ENCODE measurements around the gene WFDC5.
A peak's percentile ranks its signal among the peaks of the same experiment; 100 is the strongest.
"Not testable (repeated sequence)": the region's sequence is repeated elsewhere in the genome, so short reads cannot be mapped to it uniquely, and the experiment has no call there.

Gene WFDC5, protein sequence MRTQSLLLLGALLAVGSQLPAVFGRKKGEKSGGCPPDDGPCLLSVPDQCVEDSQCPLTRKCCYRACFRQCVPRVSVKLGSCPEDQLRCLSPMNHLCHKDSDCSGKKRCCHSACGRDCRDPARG

DNA sequence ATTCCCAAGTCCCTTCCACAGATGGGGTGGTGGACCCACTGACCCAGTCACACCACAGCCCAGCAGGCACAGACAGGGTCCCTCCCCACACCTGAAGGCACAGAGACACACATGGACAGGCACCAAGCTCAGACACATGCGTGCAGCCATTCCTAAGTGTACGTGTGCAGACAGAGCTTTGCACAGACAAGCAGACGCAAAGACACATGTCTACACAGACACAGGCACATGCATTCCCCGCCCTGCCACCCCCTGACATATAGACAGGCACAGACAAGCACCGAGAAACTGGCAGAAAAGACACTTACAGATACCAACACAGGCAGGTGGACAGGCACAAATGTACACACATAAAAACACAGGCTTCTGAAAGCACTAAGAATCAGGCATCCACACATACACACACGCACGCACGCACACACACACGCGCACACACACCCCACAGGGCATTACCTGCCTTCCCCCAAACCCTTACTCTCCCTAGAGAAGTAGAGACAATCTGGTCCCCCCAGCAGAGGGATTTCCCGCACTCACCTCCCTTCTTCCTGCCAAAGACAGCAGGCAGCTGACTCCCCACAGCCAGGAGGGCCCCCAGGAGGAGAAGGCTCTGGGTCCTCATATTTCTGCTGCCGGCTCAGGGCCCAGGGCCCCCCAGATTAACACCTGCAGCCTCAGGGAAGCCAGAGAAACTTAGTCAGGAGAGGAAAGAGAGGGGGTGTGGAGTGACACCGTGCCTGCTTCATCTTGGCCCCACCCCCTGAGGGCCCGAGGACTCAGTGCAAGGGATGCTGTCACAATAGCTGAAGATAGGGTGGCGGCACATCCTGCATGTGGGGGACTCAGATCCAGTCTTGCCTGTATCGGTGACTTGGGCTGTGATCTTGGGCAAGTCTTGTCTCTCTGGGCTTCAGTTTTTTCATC lies at the start of gene WFDC5:
Gene WFDC5, minus strand, starts transcription at position 710 of the 921 bp plus-strand sequence. Its CDS starts 91 bp downstream, at position 619.
- no peak within 1 kb of the TSS for H3K4me3 Mint-ChIP-seq
- no peaks in the 10 kb centered on the region for H3K36me3 Mint-ChIP-seq (ENCODE audit: low read depth)
- DNase-seq: no peak
- peaks cover 11% of the 10 kb centered on the region for H3K4me1 Mint-ChIP-seq (ENCODE audit: low read depth)
- H3K9me3 Mint-ChIP-seq: no peaks in the 10 kb centered on the region
- peaks cover 3% of the 10 kb centered on the region for H3K27me3 Mint-ChIP-seq
- no peak within 1 kb of the TSS for H3K27ac Mint-ChIP-seq

DNA sequence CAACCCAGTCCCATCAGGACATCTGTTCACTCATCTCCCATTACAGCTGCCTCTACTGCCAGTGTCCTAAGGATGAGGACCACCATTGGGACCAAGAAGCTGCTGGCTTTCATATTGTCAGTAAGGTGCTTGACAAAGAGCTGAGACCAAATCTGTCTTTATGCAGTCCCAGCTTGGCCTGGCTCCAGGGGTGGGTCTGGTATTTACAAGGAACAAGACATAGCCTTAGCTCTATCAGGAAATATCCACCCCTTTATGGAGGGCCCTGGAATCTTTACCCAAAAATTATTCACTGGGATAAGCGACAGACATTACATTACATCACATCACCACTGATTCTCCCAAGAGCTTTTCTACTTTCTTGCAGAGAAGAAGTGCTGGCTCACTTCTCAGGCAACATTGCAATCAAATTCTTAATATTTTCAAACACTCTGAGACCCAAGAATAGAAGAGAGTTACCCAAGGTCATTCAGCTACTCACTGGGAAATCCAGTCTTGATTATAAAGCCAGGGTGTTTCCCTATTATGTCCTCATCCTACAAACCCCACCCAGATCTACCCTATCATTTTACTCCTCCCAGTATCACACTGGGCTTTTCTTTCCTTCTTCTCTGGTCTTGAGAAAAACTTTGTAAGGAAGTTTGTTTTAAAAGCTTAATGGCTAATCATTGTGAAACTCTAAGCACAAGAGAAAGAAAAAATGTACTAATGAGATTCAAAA lies 48.3 kb upstream of the WFDC5 start:
- no peak overlapping the region for H3K4me3 Mint-ChIP-seq
- no peaks in the 10 kb centered on the region for H3K36me3 Mint-ChIP-seq (ENCODE audit: low read depth)
- no peak overlapping the region for H3K27ac Mint-ChIP-seq
- H3K4me1 Mint-ChIP-seq (ENCODE audit: low read depth): no peaks in the 10 kb centered on the region
- no peak for DNase-seq
- peaks cover 26% of the 10 kb centered on the region for H3K9me3 Mint-ChIP-seq
- H3K27me3 Mint-ChIP-seq: peaks cover 63% of the 10 kb centered on the region

- Mint-ChIP-seq H3K9me3 (peaks cover 26% of the 10 kb centered on the region), H3K27ac (no peak overlapping the region), H3K4me3 (no peak overlapping the region), H3K36me3 (ENCODE audit: low read depth) (no peaks in the 10 kb centered on the region), H3K27me3 (peaks cover 64% of the 10 kb centered on the region), H3K4me1 (ENCODE audit: low read depth) (no peaks in the 10 kb centered on the region)
- DNase-seq: no peak
These were observed 43.0 kb upstream of the WFDC5 start for GRCh38 chr20:45157962-45158361.

GRCh38 chr20:45156713-45157112 lies 41.7 kb upstream of the WFDC5 start:
- Mint-ChIP-seq H3K4me1 (ENCODE audit: low read depth) (no peaks in the 10 kb centered on the region), H3K36me3 (ENCODE audit: low read depth) (no peaks in the 10 kb centered on the region), H3K27ac (no peak overlapping the region), H3K9me3 (peaks cover 19% of the 10 kb centered on the region), H3K27me3 (peaks cover 55% of the 10 kb centered on the region), H3K4me3 (no peak overlapping the region)
- DNase-seq: no peak

- not testable (repeated sequence) for H3K4me1 Mint-ChIP-seq (ENCODE audit: low read depth); DNase-seq; H3K4me3 Mint-ChIP-seq; H3K27ac Mint-ChIP-seq; H3K36me3 Mint-ChIP-seq (ENCODE audit: low read depth)
- peaks cover 18% of the 10 kb centered on the region for H3K9me3 Mint-ChIP-seq
- H3K27me3 Mint-ChIP-seq: peaks cover 49% of the 10 kb centered on the region
These were observed 39.8 kb upstream of the WFDC5 start for GRCh38 chr20:45154794-45155193.

DNA sequence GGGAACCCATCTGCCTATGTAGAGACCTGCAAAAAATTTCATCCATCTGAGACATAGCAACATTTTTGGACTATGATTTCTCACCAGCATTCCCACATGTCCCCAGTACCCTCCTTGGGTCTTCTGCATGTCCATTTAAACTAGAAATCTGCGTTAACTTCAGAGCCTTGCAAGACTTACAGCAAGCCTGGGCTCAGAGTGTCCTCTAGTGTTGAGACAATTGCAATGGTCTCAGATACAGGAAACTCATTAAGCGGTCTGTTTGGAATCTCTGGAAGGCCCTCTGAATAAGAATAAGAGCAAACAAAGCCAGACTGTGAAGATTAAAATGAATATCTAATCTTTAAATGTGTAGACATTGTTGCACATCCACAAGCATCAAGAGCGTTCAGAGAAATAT lies 39.2 kb upstream of the WFDC5 start:
- Mint-ChIP-seq H3K27ac (no peak overlapping the region), H3K27me3 (peaks cover 54% of the 10 kb centered on the region), H3K36me3 (ENCODE audit: low read depth) (no peaks in the 10 kb centered on the region), H3K4me3 (no peak overlapping the region), H3K9me3 (peaks cover 16% of the 10 kb centered on the region), H3K4me1 (ENCODE audit: low read depth) (no peaks in the 10 kb centered on the region)
- DNase-seq: no peak

DNA sequence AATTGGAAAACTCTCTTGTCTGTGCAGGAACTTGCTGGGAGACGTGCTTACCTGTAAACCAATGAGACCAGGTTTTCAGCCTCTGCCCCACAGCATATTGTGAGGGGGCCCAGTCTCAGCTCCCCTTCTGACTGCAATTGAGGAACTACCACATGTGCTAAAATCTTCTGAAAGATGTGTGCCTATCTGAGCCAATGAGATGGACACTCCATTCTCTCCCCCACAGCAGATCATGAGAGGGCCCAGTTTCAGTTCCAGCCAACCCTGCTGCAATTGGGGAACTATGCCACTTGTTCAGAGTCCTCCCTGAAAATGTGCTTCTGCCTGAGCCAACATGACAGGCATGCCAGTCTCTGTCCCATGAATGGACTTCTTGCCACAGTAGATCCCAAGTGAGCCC lies 38.8 kb upstream of the WFDC5 start:
- Mint-ChIP-seq H3K4me3 (no peak overlapping the region), H3K9me3 (peaks cover 12% of the 10 kb centered on the region), H3K27me3 (peaks cover 56% of the 10 kb centered on the region), H3K27ac (no peak overlapping the region), H3K4me1 (ENCODE audit: low read depth) (no peaks in the 10 kb centered on the region), H3K36me3 (ENCODE audit: low read depth) (no peaks in the 10 kb centered on the region)
- no peak for DNase-seq

- no peak for DNase-seq
- H3K36me3 Mint-ChIP-seq (ENCODE audit: low read depth): no peaks in the 10 kb centered on the region
- H3K9me3 Mint-ChIP-seq: peaks cover 6% of the 10 kb centered on the region
- no peak overlapping the region for H3K27ac Mint-ChIP-seq
- H3K4me3 Mint-ChIP-seq: no peak overlapping the region
- peaks cover 57% of the 10 kb centered on the region for H3K27me3 Mint-ChIP-seq
- H3K4me1 Mint-ChIP-seq (ENCODE audit: low read depth): no peaks in the 10 kb centered on the region
These were observed 38.2 kb upstream of the WFDC5 start for GRCh38 chr20:45153147-45153546.

DNA sequence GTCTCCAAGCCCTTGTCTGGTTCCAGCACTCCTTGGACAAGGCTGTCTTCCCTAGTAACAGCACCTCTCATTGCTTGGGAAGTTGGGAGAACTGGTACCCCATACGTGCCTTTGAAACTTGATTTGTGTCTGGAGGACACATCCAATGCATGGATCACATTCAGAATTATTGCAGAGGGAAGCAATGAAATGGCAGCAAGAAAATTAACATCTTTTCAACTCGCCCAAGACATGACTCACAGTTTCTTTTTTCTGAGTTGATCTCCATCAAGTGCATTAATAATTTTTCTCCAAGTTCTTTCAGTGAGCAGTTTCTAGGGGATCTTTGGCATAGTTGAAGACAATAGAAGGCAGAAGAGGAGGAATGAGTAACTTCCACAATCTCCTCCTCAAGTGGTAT lies 37.4 kb upstream of the WFDC5 start:
- H3K4me1 Mint-ChIP-seq (ENCODE audit: low read depth): no peaks in the 10 kb centered on the region
- no peak for DNase-seq
- no peaks in the 10 kb centered on the region for H3K36me3 Mint-ChIP-seq (ENCODE audit: low read depth)
- H3K27me3 Mint-ChIP-seq: peaks cover 54% of the 10 kb centered on the region
- H3K9me3 Mint-ChIP-seq: peaks cover 5% of the 10 kb centered on the region
- no peak overlapping the region for H3K27ac Mint-ChIP-seq
- H3K4me3 Mint-ChIP-seq: no peak overlapping the region

DNA sequence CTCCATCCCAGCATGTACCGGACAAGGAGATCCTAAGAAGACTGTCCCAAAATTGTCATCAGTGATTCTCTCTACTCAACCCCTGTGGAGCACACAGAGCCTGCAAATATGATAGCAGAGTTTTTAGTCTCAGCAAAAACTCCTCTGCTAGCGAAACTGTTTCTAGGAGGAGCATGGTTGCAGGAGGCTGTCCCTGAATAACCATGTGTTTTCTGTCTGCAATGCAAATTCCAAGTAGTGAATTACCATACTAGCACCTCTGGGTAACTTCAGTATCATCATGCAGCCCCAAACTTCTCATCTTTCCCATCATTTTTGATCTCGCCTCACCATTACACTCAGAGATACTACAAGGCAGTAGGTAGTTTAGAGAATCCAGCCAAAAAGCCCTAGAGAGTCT lies 34.1 kb upstream of the WFDC5 start:
- Mint-ChIP-seq H3K27ac (no peak overlapping the region), H3K4me3 (no peak overlapping the region), H3K27me3 (peaks cover 42% of the 10 kb centered on the region), H3K4me1 (ENCODE audit: low read depth) (no peaks in the 10 kb centered on the region), H3K9me3 (no peaks in the 10 kb centered on the region), H3K36me3 (ENCODE audit: low read depth) (no peaks in the 10 kb centered on the region)
- no peak for DNase-seq

DNA sequence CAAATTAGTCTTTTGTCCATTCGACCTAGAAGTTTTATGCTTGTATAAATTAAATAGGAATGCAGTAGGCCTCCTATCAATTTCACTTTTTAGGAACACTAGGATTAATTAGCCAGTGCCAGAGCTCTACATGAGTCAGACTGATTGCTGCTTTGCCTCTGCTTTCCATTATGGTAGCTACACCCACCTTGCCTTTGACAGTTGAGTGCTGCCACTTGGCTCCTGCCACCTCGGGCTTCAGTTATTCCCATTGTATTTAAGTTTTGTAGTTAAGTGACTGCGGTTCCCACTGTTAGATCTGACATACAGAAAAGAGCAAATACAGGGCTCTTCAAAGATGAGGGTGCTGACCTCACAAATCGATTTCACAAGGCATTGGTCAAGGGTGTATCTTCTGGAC lies 25.9 kb upstream of the WFDC5 start:
- H3K27me3 Mint-ChIP-seq: peaks cover 13% of the 10 kb centered on the region
- H3K9me3 Mint-ChIP-seq: no peaks in the 10 kb centered on the region
- no peak overlapping the region for H3K4me3 Mint-ChIP-seq
- no peaks in the 10 kb centered on the region for H3K4me1 Mint-ChIP-seq (ENCODE audit: low read depth)
- DNase-seq: no peak
- H3K27ac Mint-ChIP-seq: no peak overlapping the region
- H3K36me3 Mint-ChIP-seq (ENCODE audit: low read depth): no peaks in the 10 kb centered on the region

- not testable (repeated sequence) for H3K4me1 Mint-ChIP-seq (ENCODE audit: low read depth); H3K36me3 Mint-ChIP-seq (ENCODE audit: low read depth); H3K4me3 Mint-ChIP-seq; H3K9me3 Mint-ChIP-seq; DNase-seq; H3K27ac Mint-ChIP-seq
- H3K27me3 Mint-ChIP-seq: peaks cover 10% of the 10 kb centered on the region
These were observed 24.9 kb upstream of the WFDC5 start for GRCh38 chr20:45139733-45140375.

DNA sequence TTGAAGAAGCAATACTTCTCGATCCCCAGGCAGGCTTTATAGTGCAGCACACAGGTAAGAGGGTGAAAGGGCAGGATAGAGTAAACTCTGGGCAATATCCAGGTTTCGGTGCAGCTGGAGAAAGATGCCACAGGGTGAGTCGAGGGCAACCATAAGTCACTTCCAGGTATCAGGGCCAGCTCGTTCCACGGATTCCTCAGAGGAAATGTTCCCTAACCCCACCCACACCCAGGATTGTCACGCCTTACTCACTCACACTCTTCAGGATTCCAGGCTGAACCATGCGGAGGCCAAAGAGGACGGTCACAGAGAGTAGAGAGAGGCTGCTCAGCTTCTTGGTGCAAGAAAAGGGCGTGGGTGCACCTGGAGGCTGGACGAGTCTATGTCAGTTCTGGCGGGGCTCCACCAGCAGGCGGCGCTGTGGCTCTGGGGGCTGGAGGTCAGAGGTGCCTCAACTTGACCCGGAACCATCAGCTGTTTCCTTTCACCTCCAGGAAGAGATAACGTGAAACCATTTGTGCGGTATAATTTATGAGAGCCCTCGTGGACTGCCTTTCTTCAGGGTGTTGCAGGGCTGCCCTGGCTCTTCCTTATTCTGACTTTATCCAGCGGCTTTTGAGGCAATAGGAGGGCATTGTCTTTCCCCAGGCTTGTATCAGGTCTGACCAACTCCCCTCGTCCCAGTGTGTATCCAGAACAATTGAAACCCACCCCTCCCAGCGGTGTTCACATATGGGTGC lies 23.8 kb upstream of the WFDC5 start:
- Mint-ChIP-seq H3K4me1 (ENCODE audit: low read depth) (no peaks in the 10 kb centered on the region), H3K36me3 (ENCODE audit: low read depth) (no peaks in the 10 kb centered on the region), H3K27me3 (peaks cover 11% of the 10 kb centered on the region), H3K9me3 (no peaks in the 10 kb centered on the region), H3K27ac (no peak overlapping the region), H3K4me3 (no peak overlapping the region)
- DNase-seq: peak; percentile 73

DNA sequence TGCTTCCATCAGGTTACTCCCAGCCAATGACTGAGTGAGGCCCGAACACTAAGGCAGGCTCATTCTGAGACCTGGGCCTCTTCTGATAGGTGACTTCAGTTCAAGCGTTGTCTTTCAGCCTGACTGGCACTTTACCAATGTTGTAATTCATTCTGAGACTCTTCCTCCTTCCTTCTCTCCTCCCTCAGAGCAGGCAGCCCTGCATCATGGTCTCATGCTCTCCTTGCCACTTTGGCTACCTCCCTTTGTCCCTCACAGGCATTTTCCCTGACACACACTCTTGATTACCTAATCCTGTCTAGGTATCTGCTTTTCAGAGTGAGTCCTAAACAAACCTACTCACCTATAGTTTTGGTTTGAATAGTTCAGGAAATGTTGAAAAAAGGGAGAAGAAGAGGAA lies 21.9 kb upstream of the WFDC5 start:
- no peaks in the 10 kb centered on the region for H3K4me1 Mint-ChIP-seq (ENCODE audit: low read depth)

More for the DNA sequence above, 21.9 kb upstream of the WFDC5 start:
- Mint-ChIP-seq H3K27ac (no peak overlapping the region), H3K9me3 (no peaks in the 10 kb centered on the region), H3K36me3 (ENCODE audit: low read depth) (no peaks in the 10 kb centered on the region), H3K4me3 (no peak overlapping the region), H3K27me3 (peaks cover 16% of the 10 kb centered on the region)
- no peak for DNase-seq

Measured in activated T-cell treated with anti-CD3 and anti-CD28 coated beads, Interleukin-2, amount 50 U/mL, for 24 hours (primary cell).